Activated T-helper 1 cell treated with Interleukin-2 at 50 U/mL for 16 hours (primary cell): ENCODE measurements around the gene LYRM4.

ENCODE experiments used
- DNase-seq: peaks from one replicate; pipeline ENCODE4 v3.0.0-alpha.2; 2020; ENCODE audit warnings: low read depth

LYRM4 gene

GRCh38 chr6:5280920-5281319, 20.2 kb upstream of the LYRM4 start:
- no peak for DNase-seq

GRCh38 chr6:5279891-5280338, 19.2 kb upstream of the LYRM4 start:
- DNase-seq, result no peak

- DNase-seq, result no peak
Measured at GRCh38 chr6:5278565-5279120, 17.9 kb upstream of the LYRM4 start.

- DNase-seq, result no peak
Measured at GRCh38 chr6:5278047-5278446, 17.3 kb upstream of the LYRM4 start.

- DNase-seq, result no peak
Measured at GRCh38 chr6:5277589-5277988, 16.8 kb upstream of the LYRM4 start.

- DNase-seq, result no peak
Measured at GRCh38 chr6:5276581-5276980, 15.8 kb upstream of the LYRM4 start.

GRCh38 chr6:5275497-5275896, 14.7 kb upstream of the LYRM4 start:
- no peak for DNase-seq

- no peak for DNase-seq
Measured at GRCh38 chr6:5274231-5274630, 13.5 kb upstream of the LYRM4 start.

- no peak for DNase-seq
Measured at GRCh38 chr6:5271926-5272325, 11.2 kb upstream of the LYRM4 start.

GRCh38 chr6:5270093-5270680, 9.4 kb upstream of the LYRM4 start:
- DNase-seq, result no peak

- no peak for DNase-seq
Measured at GRCh38 chr6:5266423-5266822, 5.7 kb upstream of the LYRM4 start.

GRCh38 chr6:5261545-5262109, 877 bp upstream of the LYRM4 start:
- DNase-seq, result no peak

- DNase-seq, result peak; percentile 63
Measured at GRCh38 chr6:5260111-5260620, 584 bp downstream of the LYRM4 start.

- no peak for DNase-seq
Measured at GRCh38 chr6:5259428-5259827, 1.3 kb downstream of the LYRM4 start.

GRCh38 chr6:5257400-5257799, 3.4 kb downstream of the LYRM4 start:
- no peak for DNase-seq

GRCh38 chr6:5256952-5257351, 3.8 kb downstream of the LYRM4 start:
- no peak for DNase-seq

- DNase-seq, result no peak
Measured at GRCh38 chr6:5250911-5251310, 9.8 kb downstream of the LYRM4 start.

GRCh38 chr6:5250451-5250850, 10.3 kb downstream of the LYRM4 start:
- DNase-seq, result no peak

GRCh38 chr6:5249451-5250122, 11.2 kb downstream of the LYRM4 start:
- DNase-seq, result no peak

- no peak for DNase-seq
Measured at GRCh38 chr6:5248302-5249098, 12.2 kb downstream of the LYRM4 start.

GRCh38 chr6:5247201-5247600, 13.5 kb downstream of the LYRM4 start:
- no peak for DNase-seq
